ENCODE data around the gene TCF23. TPM values are rescaled to one million over a fixed set of nuclear protein-coding genes. Genes with fewer than 3 reads are reported as not detected.

Gene TCF23
- total RNA-seq, 4 donors from 2014 or later, result 0.13 TPM; not detected in 3

- no peak overlapping the region for H3K27ac ChIP-seq
Measured at GRCh38 chr2:27130396-27130795, 18.4 kb upstream of the TCF23 start.

GRCh38 chr2:27131429-27131828 lies 17.4 kb upstream of the TCF23 start:
- 60 to 87% methylated on average over 1 to 3 of the region's 11 CpGs for WGBS, 2 donors (ENCODE audit: low coverage in 1 of 2)
- H3K27me3 ChIP-seq, result no peaks in the 10 kb centered on the region
- H3K4me1 ChIP-seq, result peaks cover 5 to 30% (median 14%) of the 10 kb centered on the region in 3 donors
- no peaks in the 10 kb centered on the region for H3K9me3 ChIP-seq
- ATAC-seq, result no peak
- TF ChIP-seq EP300 (IDR thresholded peaks at IDR 0.05) (no peak), POLR2AphosphoS5 (IDR thresholded peaks at IDR 0.05) (no peak), POLR2A (IDR thresholded peaks at IDR 0.05) (no peak)
- TF ChIP-seq, protein P1, sequence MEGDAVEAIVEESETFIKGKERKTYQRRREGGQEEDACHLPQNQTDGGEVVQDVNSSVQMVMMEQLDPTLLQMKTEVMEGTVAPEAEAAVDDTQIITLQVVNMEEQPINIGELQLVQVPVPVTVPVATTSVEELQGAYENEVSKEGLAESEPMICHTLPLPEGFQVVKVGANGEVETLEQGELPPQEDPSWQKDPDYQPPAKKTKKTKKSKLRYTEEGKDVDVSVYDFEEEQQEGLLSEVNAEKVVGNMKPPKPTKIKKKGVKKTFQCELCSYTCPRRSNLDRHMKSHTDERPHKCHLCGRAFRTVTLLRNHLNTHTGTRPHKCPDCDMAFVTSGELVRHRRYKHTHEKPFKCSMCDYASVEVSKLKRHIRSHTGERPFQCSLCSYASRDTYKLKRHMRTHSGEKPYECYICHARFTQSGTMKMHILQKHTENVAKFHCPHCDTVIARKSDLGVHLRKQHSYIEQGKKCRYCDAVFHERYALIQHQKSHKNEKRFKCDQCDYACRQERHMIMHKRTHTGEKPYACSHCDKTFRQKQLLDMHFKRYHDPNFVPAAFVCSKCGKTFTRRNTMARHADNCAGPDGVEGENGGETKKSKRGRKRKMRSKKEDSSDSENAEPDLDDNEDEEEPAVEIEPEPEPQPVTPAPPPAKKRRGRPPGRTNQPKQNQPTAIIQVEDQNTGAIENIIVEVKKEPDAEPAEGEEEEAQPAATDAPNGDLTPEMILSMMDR (IDR thresholded peaks at IDR 0.05), result no peak
- no peak overlapping the region for H3K27ac ChIP-seq
- H3K36me3 ChIP-seq, result peaks cover 0 to 40% of the 10 kb centered on the region in 2 donors
- no peak overlapping the region for H3K4me3 ChIP-seq

More at GRCh38 chr2:27130396-27130795, 18.4 kb upstream of the TCF23 start:
- peaks cover 5 to 30% (median 14%) of the 10 kb centered on the region in 3 donors for H3K4me1 ChIP-seq
- H3K4me3 ChIP-seq, result no peak overlapping the region
- H3K27me3 ChIP-seq, result no peaks in the 10 kb centered on the region
- 84% methylated on average over 9 of the region's 10 CpGs; no CpG with 5 or more reads in 1 of the 2 donors for WGBS, 2 donors (ENCODE audit: low coverage in 1 of 2)
- H3K9me3 ChIP-seq, result no peaks in the 10 kb centered on the region
- TF ChIP-seq POLR2A (IDR thresholded peaks at IDR 0.05), result peak in 1 of 2 donors; percentile 9
- TF ChIP-seq, protein P1 (IDR thresholded peaks at IDR 0.05), result no peak
- peaks cover 0 to 40% of the 10 kb centered on the region in 2 donors for H3K36me3 ChIP-seq
- no peak for ATAC-seq

GRCh38 chr2:27133195-27133875 lies 15.5 kb upstream of the TCF23 start:
- Histone ChIP-seq H3K27ac (peak overlapping the region in 3 of 4 donors; percentile 90 to 95 (median 92)), H3K9me3 (no peaks in the 10 kb centered on the region), H3K36me3 (peaks cover 0 to 40% of the 10 kb centered on the region in 2 donors), H3K4me3 (peak overlapping the region; percentile 82 to 97), H3K27me3 (no peaks in the 10 kb centered on the region), H3K4me1 (peaks cover 5 to 30% (median 14%) of the 10 kb centered on the region in 3 donors)
- TF ChIP-seq POLR2AphosphoS5 (IDR thresholded peaks at IDR 0.05) (no peak), POLR2A (IDR thresholded peaks at IDR 0.05) (no peak), EP300 (IDR thresholded peaks at IDR 0.05) (no peak)
- TF ChIP-seq, protein P1 (IDR thresholded peaks at IDR 0.05), result no peak
- no peak for ATAC-seq
- 44 to 71% methylated on average over 5 to 7 of the region's 14 CpGs for WGBS, 2 donors (ENCODE audit: low coverage in 1 of 2)

DNA sequence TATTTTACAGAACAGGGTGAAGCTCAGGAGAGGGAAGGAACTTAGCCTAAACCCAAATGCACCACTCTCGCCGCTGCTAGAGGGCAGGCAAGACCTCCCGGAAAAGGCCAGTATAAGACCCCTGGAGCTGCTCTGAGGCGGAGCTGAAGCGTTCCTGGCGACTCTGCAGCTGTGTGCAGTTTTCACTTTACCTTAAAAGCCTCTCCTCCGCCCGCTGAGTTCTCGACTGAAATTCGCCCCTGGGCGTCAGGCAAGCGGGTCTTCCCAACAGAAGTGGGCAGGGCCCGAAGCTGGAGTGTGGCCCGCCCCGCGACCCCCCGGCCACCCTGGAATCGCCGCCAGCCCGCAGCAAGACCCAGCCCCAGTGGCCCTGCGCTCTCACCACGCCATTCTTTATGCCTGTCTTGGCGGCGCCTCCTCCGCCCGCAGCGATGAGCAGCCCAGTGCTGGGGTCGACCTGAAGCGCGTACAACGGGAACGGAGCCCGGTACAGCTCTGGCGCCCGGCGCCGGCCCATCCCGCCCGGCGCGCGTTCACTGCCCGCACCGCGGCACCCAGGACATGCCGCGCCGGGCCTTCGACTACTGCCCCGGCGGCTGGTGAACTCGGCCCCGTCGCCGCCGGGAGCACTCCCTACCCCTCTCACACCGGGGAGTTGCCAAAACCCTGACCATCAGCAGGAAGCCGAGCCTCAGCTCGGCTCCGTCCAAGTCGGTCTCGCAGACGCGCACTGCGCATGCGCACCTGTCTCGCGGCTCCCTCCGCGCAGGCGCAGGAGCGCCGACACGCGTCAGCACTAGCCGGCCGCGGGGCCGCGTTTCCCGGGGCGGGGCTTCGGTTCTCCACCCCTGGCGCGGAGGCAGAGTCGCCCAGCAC lies 14.7 kb upstream of the TCF23 start, which contains the start of gene PREB:
Gene PREB (minus strand): TSS at position 732 of the 876 bp plus-strand sequence. CDS start 215 bp downstream, at position 517.
- WGBS, 2 donors (ENCODE audit: low coverage in 1 of 2), result 0% methylated on average over 1 of the region's 86 CpGs; no CpG with 5 or more reads in 1 of the 2 donors
- Histone ChIP-seq H3K27me3 (no peaks in the 10 kb centered on the region), H3K36me3 (peaks cover 0 to 39% of the 10 kb centered on the region in 2 donors), H3K9me3 (no peaks in the 10 kb centered on the region), H3K4me3 (peak within 1 kb of the TSS; percentile 82 to 97), H3K4me1 (peaks cover 5 to 30% (median 14%) of the 10 kb centered on the region in 3 donors), H3K27ac (peak within 1 kb of the TSS; percentile 76 to 95 (median 91))
- TF ChIP-seq, protein P1 (IDR thresholded peaks at IDR 0.05), result no peak
- TF ChIP-seq EP300 (IDR thresholded peaks at IDR 0.05) (no peak), POLR2A (IDR thresholded peaks at IDR 0.05) (peak; percentile 87 to 90), POLR2AphosphoS5 (IDR thresholded peaks at IDR 0.05) (peak; percentile 92)
- peak; percentile 96 for ATAC-seq

Measured in gastroesophageal sphincter (tissue), 4 donors.